ENCODE measurements around the gene SLC12A4.

DNA sequence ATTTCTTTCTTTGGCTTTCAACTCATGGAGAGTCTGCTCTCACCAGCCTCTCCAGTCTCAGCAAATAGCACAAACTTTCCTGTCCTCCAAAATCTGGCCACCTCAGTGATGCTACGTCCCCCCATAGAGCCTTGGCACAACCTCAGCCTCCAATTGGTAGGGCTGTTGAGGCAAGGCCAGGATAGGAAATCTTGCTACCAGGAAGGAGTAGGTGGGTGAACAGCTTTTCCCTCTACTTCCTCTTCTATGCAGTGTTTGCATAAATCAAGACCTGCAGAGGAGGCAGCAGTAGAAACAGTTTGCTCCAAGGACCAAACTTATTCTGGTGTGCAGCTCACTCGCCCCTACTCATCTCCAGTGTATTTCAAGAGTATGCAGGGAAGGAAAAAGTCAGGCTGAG is 31.5 kb upstream of the SLC12A4 start:
- TF ChIP-seq, protein P1, sequence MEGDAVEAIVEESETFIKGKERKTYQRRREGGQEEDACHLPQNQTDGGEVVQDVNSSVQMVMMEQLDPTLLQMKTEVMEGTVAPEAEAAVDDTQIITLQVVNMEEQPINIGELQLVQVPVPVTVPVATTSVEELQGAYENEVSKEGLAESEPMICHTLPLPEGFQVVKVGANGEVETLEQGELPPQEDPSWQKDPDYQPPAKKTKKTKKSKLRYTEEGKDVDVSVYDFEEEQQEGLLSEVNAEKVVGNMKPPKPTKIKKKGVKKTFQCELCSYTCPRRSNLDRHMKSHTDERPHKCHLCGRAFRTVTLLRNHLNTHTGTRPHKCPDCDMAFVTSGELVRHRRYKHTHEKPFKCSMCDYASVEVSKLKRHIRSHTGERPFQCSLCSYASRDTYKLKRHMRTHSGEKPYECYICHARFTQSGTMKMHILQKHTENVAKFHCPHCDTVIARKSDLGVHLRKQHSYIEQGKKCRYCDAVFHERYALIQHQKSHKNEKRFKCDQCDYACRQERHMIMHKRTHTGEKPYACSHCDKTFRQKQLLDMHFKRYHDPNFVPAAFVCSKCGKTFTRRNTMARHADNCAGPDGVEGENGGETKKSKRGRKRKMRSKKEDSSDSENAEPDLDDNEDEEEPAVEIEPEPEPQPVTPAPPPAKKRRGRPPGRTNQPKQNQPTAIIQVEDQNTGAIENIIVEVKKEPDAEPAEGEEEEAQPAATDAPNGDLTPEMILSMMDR (IDR thresholded peaks at IDR 0.05): no peak
- no peak for TF ChIP-seq POLR2A (IDR thresholded peaks at IDR 0.05; ENCODE audit: low read depth)
